GM12874 (cell line): Measurements from ENCODE around the gene HSPA12B.
A peak's percentile ranks its signal among the peaks of the same experiment; 100 is the strongest.

Experiments
- CTCF ChIP-seq: IDR thresholded peaks from 2 replicates; pipeline ENCODE4 v1.5.1; 2011; ENCODE audit warnings: low read depth, mild to moderate bottlenecking, control low read depth, low read length, moderate library complexity; ENCODE audit not compliant: insufficient read depth

The HSPA12B gene

GRCh38 chr20:3751675-3752385 lies 19.3 kb downstream of the HSPA12B start:
- TF ChIP-seq CTCF: no peak

GRCh38 chr20:3752386-3752759 lies 19.9 kb downstream of the HSPA12B start:
- no peak for TF ChIP-seq CTCF

- peak; percentile 90 for TF ChIP-seq CTCF
Measured at GRCh38 chr20:3753098-3753497, 20.6 kb downstream of the HSPA12B start.

GRCh38 chr20:3753501-3754275 lies 21.2 kb downstream of the HSPA12B start:
- TF ChIP-seq CTCF: no peak

GRCh38 chr20:3754276-3754630 lies 21.8 kb downstream of the HSPA12B start:
- no peak for TF ChIP-seq CTCF

GRCh38 chr20:3755269-3755668 lies 22.8 kb downstream of the HSPA12B start:
- no peak for TF ChIP-seq CTCF

GRCh38 chr20:3755814-3756480 lies 23.5 kb downstream of the HSPA12B start:
- TF ChIP-seq CTCF: no peak
